ENCODE results near the gene FBXW8.

The FBXW8 gene

DNA sequence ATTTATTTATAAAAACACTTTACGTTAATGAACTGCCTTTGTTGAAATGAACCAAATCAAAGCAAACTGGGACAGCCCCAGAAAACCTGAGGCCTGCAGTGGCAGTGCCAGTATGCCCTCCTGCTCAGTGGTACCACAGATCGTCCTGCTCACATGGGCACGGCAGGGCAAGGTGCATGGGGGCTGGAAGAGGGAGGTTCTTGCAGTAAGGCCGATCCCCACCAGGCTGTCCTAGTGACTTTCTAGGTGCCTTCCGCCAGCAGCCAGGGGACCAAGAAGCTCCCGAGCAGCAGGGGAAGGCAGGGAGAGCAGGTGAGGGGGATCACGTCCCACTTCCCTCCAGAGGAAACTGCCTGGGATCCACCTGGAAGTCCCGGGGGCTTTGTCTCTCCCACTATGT, 124.5 kb downstream of the FBXW8 start:
- TF ChIP-seq, protein P1, sequence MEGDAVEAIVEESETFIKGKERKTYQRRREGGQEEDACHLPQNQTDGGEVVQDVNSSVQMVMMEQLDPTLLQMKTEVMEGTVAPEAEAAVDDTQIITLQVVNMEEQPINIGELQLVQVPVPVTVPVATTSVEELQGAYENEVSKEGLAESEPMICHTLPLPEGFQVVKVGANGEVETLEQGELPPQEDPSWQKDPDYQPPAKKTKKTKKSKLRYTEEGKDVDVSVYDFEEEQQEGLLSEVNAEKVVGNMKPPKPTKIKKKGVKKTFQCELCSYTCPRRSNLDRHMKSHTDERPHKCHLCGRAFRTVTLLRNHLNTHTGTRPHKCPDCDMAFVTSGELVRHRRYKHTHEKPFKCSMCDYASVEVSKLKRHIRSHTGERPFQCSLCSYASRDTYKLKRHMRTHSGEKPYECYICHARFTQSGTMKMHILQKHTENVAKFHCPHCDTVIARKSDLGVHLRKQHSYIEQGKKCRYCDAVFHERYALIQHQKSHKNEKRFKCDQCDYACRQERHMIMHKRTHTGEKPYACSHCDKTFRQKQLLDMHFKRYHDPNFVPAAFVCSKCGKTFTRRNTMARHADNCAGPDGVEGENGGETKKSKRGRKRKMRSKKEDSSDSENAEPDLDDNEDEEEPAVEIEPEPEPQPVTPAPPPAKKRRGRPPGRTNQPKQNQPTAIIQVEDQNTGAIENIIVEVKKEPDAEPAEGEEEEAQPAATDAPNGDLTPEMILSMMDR (IDR thresholded peaks at IDR 0.05; ENCODE audit: low read depth, low read length, missing control alignments), result no peak
- DNase-seq (ENCODE audit: extremely low read depth, low read depth), result no peak
- no peak overlapping the region for H3K4me3 ChIP-seq (replicated peaks; ENCODE audit: low read depth, low read length)

DNA sequence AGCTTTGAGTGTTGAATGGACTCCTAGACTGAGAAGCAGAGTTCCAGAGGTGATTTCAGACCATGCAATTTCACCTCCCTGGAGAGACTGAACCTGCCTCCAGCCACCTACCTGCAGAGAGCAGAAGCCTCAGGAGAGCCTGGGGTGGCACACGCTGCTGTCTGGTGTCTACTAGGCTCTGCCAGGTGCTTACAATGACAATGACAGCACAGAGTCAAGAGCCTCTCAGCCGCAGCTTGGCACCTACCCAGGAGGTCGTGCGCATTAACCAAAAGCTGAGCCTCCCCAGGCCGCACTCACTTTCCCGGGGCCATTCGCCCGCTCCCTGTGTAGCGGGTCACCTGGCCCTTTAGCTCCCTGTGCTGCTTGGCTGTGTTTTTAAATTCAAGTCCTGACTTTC, 125.3 kb downstream of the FBXW8 start:
- TF ChIP-seq, protein P1 (IDR thresholded peaks at IDR 0.05; ENCODE audit: low read depth, low read length, missing control alignments), result no peak
- no peak overlapping the region for H3K4me3 ChIP-seq (replicated peaks; ENCODE audit: low read depth, low read length)
- no peak for DNase-seq (ENCODE audit: extremely low read depth, low read depth)

DNA sequence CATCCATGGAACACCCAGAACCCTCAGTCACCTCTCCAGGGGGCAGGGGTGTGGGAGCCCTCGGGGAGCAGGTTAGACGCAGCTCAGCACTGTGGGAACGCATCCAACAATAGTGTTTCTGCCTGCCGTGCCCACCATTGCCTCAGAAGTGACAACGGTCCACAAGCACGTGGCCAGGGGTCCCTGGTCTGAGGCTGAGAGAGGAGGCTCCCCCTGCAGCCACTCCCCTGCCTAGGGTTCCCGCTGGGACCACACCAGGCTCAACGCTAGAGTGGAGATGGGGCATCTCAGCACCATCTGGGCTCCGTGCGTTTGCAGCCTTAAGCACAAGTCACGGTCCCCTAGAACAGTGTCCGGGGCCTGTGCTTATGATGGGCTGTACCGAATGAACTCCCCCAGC, 125.8 kb downstream of the FBXW8 start:
- no peak for DNase-seq (ENCODE audit: extremely low read depth, low read depth)
- H3K4me3 ChIP-seq (replicated peaks; ENCODE audit: low read depth, low read length), result no peak overlapping the region
- TF ChIP-seq, protein P1 (IDR thresholded peaks at IDR 0.05; ENCODE audit: low read depth, low read length, missing control alignments), result no peak

DNA sequence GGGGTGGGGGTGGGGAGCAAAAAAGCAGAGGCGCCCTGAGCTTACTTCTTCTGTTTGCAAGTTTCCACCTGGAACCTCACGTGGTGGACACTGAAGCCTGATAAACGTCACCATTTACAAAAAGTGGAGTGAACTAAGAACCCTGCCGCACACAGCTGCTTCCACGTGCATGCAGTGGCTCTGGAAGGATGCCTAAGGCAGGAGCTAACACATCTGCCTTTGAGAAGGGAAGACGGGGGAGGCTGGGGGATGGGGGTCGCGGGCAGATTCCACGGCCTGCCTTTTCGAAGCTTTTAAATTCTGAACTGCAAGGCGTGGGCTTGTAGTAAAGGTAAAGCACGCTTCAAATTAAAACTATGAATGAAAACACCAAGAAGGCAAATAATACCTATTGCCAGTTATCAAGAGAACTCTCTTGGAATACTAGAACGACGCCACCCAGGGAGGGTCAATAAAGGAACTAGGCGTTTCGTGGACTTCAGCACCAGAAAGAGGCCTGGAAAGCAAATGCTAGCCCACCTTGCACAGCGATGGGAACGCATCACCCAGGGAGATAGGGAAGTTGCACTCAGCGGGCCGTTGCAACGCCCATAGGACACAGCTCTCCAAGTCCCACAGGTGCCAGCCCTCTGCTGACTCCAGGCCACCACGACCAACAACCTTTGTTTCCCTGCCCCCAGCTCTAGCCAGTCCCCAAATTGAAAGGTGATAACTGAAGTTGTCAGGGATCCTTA, 126.7 kb downstream of the FBXW8 start:
- no peak for DNase-seq (ENCODE audit: extremely low read depth, low read depth)
- TF ChIP-seq, protein P1 (IDR thresholded peaks at IDR 0.05; ENCODE audit: low read depth, low read length, missing control alignments), result no peak
- H3K4me3 ChIP-seq (replicated peaks; ENCODE audit: low read depth, low read length), result no peak overlapping the region

DNA sequence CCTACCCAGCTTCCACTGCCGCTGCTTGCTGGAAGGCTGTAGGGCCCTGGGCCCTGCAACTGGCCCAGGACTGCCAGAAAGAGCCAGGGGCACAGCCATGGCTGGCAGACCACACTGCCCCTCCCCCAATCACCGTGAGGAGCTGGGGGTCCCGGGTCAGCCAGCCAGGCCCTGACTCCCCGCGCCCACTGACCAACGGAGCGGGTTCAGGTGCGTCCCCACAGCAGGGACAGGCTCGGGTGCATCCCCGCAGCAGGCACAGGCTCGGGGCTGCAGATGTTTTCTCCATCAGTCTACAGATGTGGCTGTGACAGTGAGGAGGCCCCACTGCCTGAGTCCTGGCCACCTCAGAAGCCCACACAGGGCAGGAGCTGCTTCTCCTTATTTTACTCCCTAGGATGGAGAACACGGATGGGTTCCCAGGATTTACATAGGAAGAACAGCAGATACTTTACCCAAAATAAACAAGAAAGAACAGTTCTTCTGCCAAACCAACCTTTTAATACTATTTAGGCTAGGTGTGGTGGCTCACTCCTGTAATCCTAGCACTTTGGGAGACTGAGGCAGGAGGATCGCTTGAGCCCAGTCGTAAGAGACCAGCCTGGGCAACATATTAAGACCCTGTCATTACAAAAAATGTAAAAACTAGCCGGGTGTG, 127.4 kb downstream of the FBXW8 start:
- TF ChIP-seq, protein P1 (IDR thresholded peaks at IDR 0.05; ENCODE audit: low read depth, low read length, missing control alignments), result no peak
- no peak overlapping the region for H3K4me3 ChIP-seq (replicated peaks; ENCODE audit: low read depth, low read length)
- DNase-seq (ENCODE audit: extremely low read depth, low read depth), result no peak

DNA sequence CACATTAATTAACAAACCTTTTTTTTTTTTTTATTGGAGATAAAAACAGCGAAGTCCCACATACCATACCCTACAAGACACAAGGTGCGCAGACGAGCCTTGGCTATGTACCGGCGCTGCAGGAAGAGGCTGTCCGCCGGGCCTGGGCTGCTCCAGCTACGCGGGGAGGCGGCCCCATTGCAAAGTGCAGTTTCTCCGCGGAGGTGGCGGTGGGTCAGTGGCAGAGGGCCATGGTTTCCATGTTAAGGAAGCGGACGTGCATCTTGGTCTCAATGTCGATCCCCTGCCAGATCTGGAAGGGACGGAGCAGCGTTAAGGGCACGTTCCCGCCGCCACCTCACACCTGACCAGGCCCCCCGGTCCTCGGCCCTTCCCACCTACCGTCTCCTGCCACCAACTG, 128.2 kb downstream of the FBXW8 start:
- H3K4me3 ChIP-seq (replicated peaks; ENCODE audit: low read depth, low read length), result no peak overlapping the region

More for the DNA sequence above, 128.2 kb downstream of the FBXW8 start:
- TF ChIP-seq, protein P1 (IDR thresholded peaks at IDR 0.05; ENCODE audit: low read depth, low read length, missing control alignments), result no peak
- DNase-seq (ENCODE audit: extremely low read depth, low read depth), result no peak
